Measurements from ENCODE around the gene EP300. TPM values are rescaled to one million over a fixed set of nuclear protein-coding genes. Genes with fewer than 3 reads are reported as not detected.

EP300 gene
- total and polyA plus RNA-seq, 2 of the 8 experiments (the other 6 are each of a cell fraction or from before 2014, with no cell fraction given): 39.5 to 109 TPM

DNA sequence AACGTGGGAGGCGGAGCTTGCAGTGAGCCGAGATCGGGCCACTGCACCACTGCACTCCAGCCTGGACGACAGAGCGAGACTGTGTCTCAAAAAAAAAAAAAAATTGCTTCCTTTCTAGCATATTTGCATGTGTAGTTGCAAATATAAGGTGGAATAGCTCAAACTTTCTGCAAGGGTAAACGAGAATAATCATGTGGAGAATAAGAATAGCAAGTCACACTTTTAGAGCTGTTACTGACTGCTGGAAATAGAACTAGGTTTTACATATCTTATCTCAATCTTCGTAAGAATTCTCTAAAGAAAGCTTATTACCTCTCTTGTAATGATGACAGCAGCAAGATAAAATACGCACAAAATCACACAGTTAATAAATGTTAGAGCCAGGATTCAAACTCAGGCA is 114.3 kb downstream of the EP300 start:
- 94% methylated on average over 9 of the region's 9 CpGs; no CpG with 5 or more reads in 1 of the 2 experiments for WGBS, 2 experiments (ENCODE audit: extremely low coverage in 1 of 2, insufficient coverage in 1 of 2, insufficient read length in 1 of 2, insufficient replicate concordance in 2 of 2, low coverage in 1 of 2, low lambda C conversion rate in 2 of 2, missing lambda C conversion rate in 1 of 2)
- DNase-seq (ENCODE audit: low read depth in 1 of 2, low spot score in 2 of 2) (no peak), FAIRE-seq (no peak)

More for the DNA sequence above, 114.3 kb downstream of the EP300 start:
- no peak overlapping the region for H2BK12ac ChIP-seq (ENCODE audit: low read depth, low read length)
- no peak overlapping the region; a peak in 1 of 4 replicates for H3K4me2 ChIP-seq (ENCODE audit: insufficient read depth in 1 of 2, low read depth in 2 of 2, low read length in 2 of 2)
- no peak overlapping the region for H4K91ac ChIP-seq (replicated peaks; ENCODE audit: insufficient read length, low read length)
- H3K9me3 ChIP-seq (ENCODE audit: insufficient read depth in 2 of 2, low read depth in 1 of 2, low read length in 1 of 2): no peaks in the 10 kb centered on the region
- H3K18ac ChIP-seq (ENCODE audit: extremely low read depth, low read length): no peak overlapping the region
- H3K56ac ChIP-seq (replicated peaks; ENCODE audit: insufficient read length, low read depth, low read length): no peak overlapping the region
- H3K36me3 ChIP-seq (ENCODE audit: control insufficient read depth in 2 of 4, insufficient read depth in 4 of 4, low read length in 3 of 4): peaks cover 0 to 8% (median 2%) of the 10 kb centered on the region in 4 experiments; a peak in 2 of 8 replicates
- no peaks in the 10 kb centered on the region for H4K20me1 ChIP-seq (replicated peaks in 1 of 2; ENCODE audit: control insufficient read depth in 1 of 2, insufficient read depth in 2 of 2, low read length in 2 of 2)
- peaks cover 0 to 9% of the 10 kb centered on the region in 2 experiments; a peak in 2 of 4 replicates for H3K79me2 ChIP-seq (ENCODE audit: control insufficient read depth in 1 of 2, insufficient read depth in 2 of 2, low read length in 2 of 2)
- H3K4me3 ChIP-seq (ENCODE audit: extremely low read depth in 1 of 4, insufficient read depth in 2 of 4, low read depth in 3 of 4, low read length in 4 of 4): no peak overlapping the region
- no peak overlapping the region for H4K5ac ChIP-seq (ENCODE audit: insufficient read length, low read depth, low read length)
- CTCF ChIA-PET (ENCODE audit: partially characterized antibody): interaction anchor here (0.7 to 1.9 kb wide), 2 partner anchors 30 to 39 kb away, joined by 4 read pairs; no protein-coding TSS in a partner anchor
- peaks cover 7% of the 10 kb centered on the region for H3K23me2 ChIP-seq (ENCODE audit: low read depth, low read length)
- no peak overlapping the region for H2BK15ac ChIP-seq (ENCODE audit: low read length)
- TF ChIP-seq SAP30 (IDR thresholded peaks at IDR 0.05; ENCODE audit: insufficient read depth, insufficient replicate concordance, low read length) (no peak), RAD21 (IDR thresholded peaks at IDR 0.05 in 1 of 2, conservative IDR thresholded peaks at IDR 0.05 in 1 of 2; ENCODE audit: low read depth in 2 of 2, low read length in 2 of 2) (no peak), HDAC6 (IDR thresholded peaks at IDR 0.05; ENCODE audit: low read depth, low read length) (no peak), BACH1 (IDR thresholded peaks at IDR 0.05; ENCODE audit: low read length) (no peak), TAF1 (IDR thresholded peaks at IDR 0.05; ENCODE audit: low read depth, low read length) (no peak), MAFK (IDR thresholded peaks at IDR 0.05; ENCODE audit: low read depth, low read length) (no peak), JUN (IDR thresholded peaks at IDR 0.05; ENCODE audit: low read depth, low read length) (no peak), HDAC2 (IDR thresholded peaks at IDR 0.05; ENCODE audit: borderline replicate concordance in 1 of 2, low read depth in 2 of 2, low read length in 2 of 2) (no peak)
- POLR2A ChIA-PET (ENCODE audit: partially characterized antibody): interaction anchor here (0.6 to 1.7 kb wide), 9 partner anchors 10 to 276 kb away, joined by 3 to 6 read pairs (median 4); no protein-coding TSS in a partner anchor
- no peak overlapping the region for H2BK120ac ChIP-seq (replicated peaks; ENCODE audit: low read depth, low read length)
- no peaks in the 10 kb centered on the region; the same call in 1 of the 2 replicates for H3K79me1 ChIP-seq (ENCODE audit: low read depth, low read length)
- H3K4me1 ChIP-seq (replicated peaks in 1 of 4; ENCODE audit: control insufficient read depth in 3 of 4, insufficient read depth in 4 of 4, low read length in 3 of 4): peaks cover 0 to 4% (median 0%) of the 10 kb centered on the region in 4 experiments; a peak in 2 of 7 replicates
- no peak overlapping the region for H3K9ac ChIP-seq (replicated peaks in 1 of 4; ENCODE audit: extremely low read depth in 1 of 4, low read depth in 3 of 4, low read length in 3 of 4)
- H3K23ac ChIP-seq (ENCODE audit: insufficient read length): no peak overlapping the region
- H3K4ac ChIP-seq (replicated peaks; ENCODE audit: insufficient read length, low read depth, low read length): no peak overlapping the region
- H3K27me3 ChIP-seq (replicated peaks in 1 of 4; ENCODE audit: control insufficient read depth in 3 of 4, extremely low read depth in 1 of 4, insufficient read depth in 3 of 4, low read length in 3 of 4): no peaks in the 10 kb centered on the region; a peak in 1 of 7 replicates
- no peak overlapping the region for H2BK5ac ChIP-seq (ENCODE audit: low read depth, low read length)
- no peak overlapping the region for H2AFZ ChIP-seq (ENCODE audit: low read length)
- no peak overlapping the region for H2AK5ac ChIP-seq (ENCODE audit: low read depth, low read length)
- H3K27ac ChIP-seq (ENCODE audit: low read depth, low read length): no peak overlapping the region
- no peak overlapping the region for H2BK20ac ChIP-seq (ENCODE audit: low read length)
- no peak overlapping the region for H3K14ac ChIP-seq (ENCODE audit: insufficient read length)
- H4K8ac ChIP-seq (ENCODE audit: extremely low read depth, insufficient read depth, low read length): no peak overlapping the region
